Measurements from ENCODE around the gene ATP6AP2.
A peak's percentile ranks its signal among the peaks of the same experiment; 100 is the strongest.
"Not testable (repeated sequence)": the region's sequence is repeated elsewhere in the genome, so short reads cannot be mapped to it uniquely, and the experiment has no call there.

Gene ATP6AP2

DNA sequence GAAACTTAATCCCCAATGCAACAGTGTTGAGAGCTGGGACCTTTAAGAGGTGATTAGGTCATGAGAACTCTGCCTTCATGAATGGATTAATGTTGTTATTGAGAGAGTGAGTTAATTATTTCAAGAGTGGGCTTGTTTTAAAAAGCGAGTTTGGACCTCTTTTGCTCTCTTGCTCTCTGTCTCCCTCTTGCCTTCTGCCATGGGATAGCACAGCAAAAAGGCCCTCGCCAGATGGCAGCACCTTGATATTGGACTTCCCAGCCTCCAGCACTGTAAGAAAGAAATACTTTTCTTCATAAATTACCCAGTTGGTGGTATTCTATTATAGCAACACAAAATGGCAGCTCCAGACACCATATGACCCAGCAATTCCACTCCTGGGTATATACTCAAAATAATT, 7.0 kb upstream of the ATP6AP2 start:
- H3K4me3 ChIP-seq (ENCODE audit: low read depth, low read length), result no peak overlapping the region
- in situ Hi-C loops (cut with HindIII; ENCODE audit: low sequenced_read_pairs), result no loop called here
- TF ChIP-seq, protein P1, sequence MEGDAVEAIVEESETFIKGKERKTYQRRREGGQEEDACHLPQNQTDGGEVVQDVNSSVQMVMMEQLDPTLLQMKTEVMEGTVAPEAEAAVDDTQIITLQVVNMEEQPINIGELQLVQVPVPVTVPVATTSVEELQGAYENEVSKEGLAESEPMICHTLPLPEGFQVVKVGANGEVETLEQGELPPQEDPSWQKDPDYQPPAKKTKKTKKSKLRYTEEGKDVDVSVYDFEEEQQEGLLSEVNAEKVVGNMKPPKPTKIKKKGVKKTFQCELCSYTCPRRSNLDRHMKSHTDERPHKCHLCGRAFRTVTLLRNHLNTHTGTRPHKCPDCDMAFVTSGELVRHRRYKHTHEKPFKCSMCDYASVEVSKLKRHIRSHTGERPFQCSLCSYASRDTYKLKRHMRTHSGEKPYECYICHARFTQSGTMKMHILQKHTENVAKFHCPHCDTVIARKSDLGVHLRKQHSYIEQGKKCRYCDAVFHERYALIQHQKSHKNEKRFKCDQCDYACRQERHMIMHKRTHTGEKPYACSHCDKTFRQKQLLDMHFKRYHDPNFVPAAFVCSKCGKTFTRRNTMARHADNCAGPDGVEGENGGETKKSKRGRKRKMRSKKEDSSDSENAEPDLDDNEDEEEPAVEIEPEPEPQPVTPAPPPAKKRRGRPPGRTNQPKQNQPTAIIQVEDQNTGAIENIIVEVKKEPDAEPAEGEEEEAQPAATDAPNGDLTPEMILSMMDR (IDR thresholded peaks at IDR 0.05; ENCODE audit: low read depth, low read length), result peak; percentile 70
- no peak for DNase-seq (ENCODE audit: low read depth, low spot score)

DNA sequence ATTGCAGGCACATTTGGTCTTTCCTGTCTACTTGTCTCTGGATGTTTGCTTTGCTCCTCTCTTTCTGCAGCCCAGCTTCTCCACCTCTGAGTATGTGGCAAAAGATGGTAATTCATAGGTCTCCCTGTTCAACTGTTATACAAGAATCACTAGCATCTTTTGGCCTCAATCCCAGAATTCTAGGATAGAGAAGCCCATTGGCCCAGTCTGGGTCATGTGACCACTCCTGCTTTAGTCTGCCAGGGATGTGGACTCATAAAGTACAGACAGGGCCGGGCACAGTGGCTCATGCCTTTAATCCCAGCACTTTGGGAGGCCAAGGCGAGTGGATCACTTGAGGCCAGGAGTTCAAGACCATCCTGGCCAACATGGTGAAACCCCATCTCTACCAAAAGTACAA, 5.4 kb upstream of the ATP6AP2 start:
- in situ Hi-C loops (cut with HindIII; ENCODE audit: low sequenced_read_pairs); H3K4me3 ChIP-seq (ENCODE audit: low read depth, low read length): not testable (repeated sequence)
- peak; percentile 31 for DNase-seq (ENCODE audit: low read depth, low spot score)

DNA sequence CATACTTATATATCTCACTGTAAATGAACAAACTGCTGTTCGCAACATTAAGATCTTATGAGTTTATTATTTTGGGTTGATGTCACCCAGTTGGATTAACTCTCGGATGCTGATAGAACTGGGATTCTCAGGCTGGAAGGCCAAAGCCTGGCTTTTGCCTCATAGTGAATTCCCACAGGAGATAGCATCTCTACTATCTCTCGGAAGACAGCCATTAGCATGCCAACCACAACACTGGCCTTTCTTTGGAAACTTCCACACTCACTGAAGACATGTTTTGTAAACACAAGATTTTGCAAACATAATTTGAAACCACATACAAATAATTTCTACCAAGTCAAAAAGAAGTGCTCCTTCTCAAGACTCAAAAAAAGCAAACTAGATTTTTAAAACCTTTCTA, 4.5 kb upstream of the ATP6AP2 start:
- no peak for DNase-seq (ENCODE audit: low read depth, low spot score)
- TF ChIP-seq, protein P1 (IDR thresholded peaks at IDR 0.05; ENCODE audit: low read depth, low read length), result no peak
- in situ Hi-C loops (cut with HindIII; ENCODE audit: low sequenced_read_pairs), result no loop called here
- no peak overlapping the region for H3K4me3 ChIP-seq (ENCODE audit: low read depth, low read length)

DNA sequence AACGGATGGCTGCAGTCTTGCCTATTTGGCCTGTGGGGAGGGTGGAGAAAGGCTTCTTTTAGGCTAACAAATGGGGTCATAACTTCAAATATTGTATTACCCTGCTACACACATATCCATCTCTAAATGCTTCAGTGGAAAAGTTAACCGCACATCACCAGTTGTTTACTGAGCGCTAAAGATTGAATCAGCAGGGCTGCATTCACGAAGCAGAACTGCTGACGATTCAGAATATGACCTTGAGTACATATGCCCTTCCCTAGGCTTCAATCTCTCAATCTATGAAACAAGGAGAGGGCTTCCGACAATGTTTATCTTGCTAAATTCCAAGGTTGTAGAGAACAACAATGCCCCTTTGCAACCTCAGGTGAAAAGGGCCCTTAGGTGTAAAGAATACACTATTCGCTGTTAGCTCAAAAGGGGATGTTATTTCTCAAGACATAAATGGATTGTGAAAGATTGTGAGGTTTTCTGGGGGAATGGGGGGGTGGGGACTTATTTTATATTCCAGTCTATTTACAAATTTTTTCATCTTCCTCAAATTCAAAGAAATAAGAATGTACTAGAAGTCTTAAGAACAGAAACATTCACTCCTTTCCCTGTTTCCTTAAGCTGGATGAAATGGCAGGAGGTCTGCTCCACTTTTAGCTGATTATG, 2.6 kb upstream of the ATP6AP2 start:
- DNase-seq (ENCODE audit: low read depth, low spot score), result no peak
- TF ChIP-seq, protein P1 (IDR thresholded peaks at IDR 0.05; ENCODE audit: low read depth, low read length), result no peak
- in situ Hi-C loops (cut with HindIII; ENCODE audit: low sequenced_read_pairs), result no loop called here
- no peak overlapping the region for H3K4me3 ChIP-seq (ENCODE audit: low read depth, low read length)

DNA sequence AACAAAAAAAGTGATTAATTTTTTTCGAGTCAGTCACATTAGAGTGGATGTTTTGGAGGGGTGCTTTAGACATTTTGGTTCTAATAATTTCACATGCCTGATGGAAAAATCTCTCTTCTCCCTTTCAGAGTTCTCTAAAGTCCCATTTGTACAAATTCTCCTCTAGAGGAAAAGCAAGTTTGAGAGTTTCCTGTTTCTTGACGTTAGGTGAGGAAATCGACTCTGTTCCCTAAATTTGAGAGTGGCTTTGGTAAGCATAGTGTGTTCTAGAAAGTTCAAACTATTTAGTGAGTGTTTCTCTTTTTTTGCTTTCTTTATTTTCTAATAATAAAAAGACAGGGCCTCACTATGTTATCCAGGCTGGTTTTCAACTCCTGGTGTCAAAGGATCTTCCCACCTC, 1.6 kb upstream of the ATP6AP2 start:
- TF ChIP-seq, protein P1 (IDR thresholded peaks at IDR 0.05; ENCODE audit: low read depth, low read length), result no peak
- no peak for DNase-seq (ENCODE audit: low read depth, low spot score)
- H3K4me3 ChIP-seq (ENCODE audit: low read depth, low read length), result no peak overlapping the region
- in situ Hi-C loops (cut with HindIII; ENCODE audit: low sequenced_read_pairs), result no loop called here

DNA sequence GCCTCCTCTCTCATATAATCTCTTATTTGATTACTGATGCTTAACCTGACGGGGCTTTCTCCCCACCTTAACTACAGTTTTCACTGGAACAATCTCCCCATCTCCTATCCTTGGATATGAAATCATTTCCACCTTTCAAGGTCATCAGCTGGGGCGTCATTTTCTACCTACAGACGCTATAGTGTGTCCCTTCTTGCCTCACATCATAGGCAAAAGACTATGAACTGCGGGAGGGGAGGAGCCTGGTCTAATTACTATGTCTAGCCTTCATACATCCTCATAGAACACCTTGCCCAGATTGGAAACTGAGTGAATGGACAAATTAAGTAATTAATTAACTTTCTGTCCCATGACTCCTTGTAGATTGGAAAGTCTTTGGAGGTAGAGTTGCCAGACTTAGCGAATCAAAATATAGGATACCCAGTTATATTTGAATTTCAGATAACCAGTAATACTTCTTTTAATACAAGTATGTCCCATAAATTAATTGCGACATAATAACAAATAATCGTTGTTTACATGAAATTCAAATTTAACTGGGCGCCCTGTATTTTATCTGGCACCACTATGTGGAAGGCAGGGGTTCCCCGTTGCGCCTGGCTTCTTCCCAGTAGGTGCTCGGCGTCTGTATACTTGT, 752 bp upstream of the ATP6AP2 start:
- H3K4me3 ChIP-seq (ENCODE audit: low read depth, low read length), result peak overlapping the region; percentile 72
- in situ Hi-C loops (cut with HindIII; ENCODE audit: low sequenced_read_pairs), result no loop called here
- peak; percentile 5 for DNase-seq (ENCODE audit: low read depth, low spot score)
- TF ChIP-seq, protein P1 (IDR thresholded peaks at IDR 0.05; ENCODE audit: low read depth, low read length), result no peak

DNA sequence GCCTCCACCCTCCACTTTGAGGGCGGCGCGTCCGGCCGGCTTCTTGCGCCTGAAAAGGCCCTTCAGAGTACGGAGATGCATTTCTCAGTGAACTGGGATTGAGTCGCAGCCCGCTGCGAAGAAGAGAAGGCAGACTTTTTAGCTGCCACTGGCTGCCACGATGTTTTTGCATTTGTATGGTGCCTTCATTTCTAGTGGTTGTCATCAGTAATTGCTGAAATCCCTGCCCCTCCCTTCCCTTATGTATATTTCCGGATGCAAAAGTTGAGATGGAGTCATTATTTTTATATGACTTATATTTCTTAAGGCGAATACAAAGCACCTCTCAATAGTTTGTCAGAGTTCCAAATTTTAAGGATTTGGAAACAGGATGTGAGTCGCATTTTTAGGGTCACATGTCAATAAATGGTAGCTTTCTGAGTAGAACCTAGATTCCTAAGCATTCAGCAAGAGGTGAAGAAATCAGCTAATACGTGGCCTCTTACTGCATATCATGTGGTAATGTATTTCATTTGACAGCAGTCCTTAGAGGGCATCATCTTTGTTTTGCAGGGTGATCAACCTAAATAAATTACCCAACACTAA, 658 bp downstream of the ATP6AP2 start:
- TF ChIP-seq, protein P1 (IDR thresholded peaks at IDR 0.05; ENCODE audit: low read depth, low read length), result no peak
- in situ Hi-C loops (cut with HindIII; ENCODE audit: low sequenced_read_pairs), result no loop called here
- DNase-seq (ENCODE audit: low read depth, low spot score), result peak; percentile 3
- peak overlapping the region; percentile 72 for H3K4me3 ChIP-seq (ENCODE audit: low read depth, low read length)

DNA sequence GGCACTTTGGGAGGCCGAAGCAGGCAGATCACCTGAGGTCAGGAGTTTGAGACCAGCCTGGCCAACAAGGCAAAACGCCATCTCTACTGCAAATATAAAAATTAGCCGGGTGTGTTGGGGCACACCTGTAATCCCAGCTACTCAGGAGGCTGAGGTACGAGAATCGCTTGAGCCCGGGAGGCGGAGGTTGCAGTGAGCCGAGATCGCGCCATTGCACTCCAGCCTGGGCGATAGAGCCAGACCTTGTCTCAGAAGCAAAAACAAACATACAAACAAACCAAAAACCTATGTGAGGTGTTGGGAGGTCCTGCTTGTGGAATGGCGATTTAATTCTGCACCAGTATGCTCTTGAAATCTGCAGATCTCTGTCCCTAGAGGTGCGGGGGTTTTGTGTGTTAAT, 1.4 kb downstream of the ATP6AP2 start:
- in situ Hi-C loops (cut with HindIII; ENCODE audit: low sequenced_read_pairs); DNase-seq (ENCODE audit: low read depth, low spot score); H3K4me3 ChIP-seq (ENCODE audit: low read depth, low read length): not testable (repeated sequence)

Data from astrocyte of the spinal cord (primary cell).